OCI-M2 (cell line): ENCODE measurements around the gene SC5D.

Source experiments
- DNase-seq: peaks from one replicate; lab custom pipeline; 2025; ENCODE audit not compliant: unreplicated experiment; lab: John Stamatoyannopoulos, UW

The SC5D gene

DNA sequence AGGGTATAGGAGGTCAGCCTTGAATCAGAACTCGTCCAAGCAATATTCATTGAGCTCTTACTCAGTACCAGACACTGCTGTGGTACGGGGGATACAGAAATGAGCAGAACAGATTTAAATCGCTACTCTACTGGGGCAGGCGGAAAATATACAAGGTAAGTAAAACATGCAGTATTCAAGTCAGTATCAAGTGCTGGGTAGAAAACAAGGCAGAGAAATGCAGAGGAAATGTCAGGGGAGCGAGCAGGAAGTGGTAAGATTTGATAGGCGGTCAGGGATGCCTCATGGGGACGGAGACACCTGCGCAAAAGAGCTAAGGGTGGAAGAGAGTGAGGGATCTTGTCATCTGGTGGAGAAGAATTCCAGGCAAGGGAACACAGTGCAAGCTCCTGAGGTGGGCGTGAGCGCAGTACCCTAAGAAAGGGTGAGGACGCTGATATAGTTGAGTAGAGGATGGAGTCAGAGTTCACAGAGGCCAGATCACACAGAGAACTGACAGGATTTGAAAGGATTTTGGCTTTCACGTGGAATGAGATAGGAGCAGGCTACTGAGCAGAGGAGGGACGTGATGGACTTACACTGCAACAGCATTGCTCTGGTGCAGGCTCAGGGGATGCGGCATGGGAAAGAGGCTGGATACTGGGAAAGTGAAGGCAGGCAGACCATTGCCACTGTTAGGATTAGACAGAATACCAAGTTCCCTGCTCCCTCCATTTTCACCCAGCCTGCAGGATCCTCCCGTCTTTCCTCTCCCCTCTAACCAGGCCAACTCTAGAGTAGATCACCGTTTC lies 35.8 kb downstream of the SC5D start:
- DNase-seq: no peak

DNA sequence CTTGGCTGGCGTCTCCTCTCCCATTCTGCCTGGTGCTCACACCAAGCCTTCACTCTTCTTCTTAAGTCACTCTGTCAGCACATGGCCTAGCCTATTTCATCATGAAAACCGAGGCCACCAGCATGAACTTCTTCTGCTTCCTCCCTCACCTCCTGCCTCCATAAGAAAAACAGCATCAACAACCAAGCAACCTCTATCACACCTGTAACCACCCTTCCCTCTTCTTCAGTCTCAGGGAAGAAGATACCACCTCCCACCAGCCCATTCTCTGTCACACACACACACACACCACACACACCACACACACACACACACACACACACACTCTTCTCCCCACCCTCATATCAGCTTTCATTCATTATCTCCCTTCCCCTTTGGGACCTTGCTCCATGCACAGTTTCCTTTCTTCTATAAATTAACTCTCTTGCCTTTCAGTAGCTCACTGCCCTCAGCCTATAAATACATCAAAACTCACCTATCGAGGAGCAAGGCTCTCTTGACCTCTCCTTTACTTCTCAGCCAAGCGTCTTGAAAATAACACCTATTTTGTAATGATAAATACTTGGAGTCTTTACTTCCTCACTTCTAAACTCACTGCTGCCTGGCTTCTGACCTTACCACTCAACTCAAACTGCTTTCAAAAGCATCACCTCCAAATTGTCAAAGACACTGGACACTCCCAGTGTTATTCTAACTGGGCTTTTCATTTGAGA lies 36.6 kb downstream of the SC5D start:
- DNase-seq: no peak

DNA sequence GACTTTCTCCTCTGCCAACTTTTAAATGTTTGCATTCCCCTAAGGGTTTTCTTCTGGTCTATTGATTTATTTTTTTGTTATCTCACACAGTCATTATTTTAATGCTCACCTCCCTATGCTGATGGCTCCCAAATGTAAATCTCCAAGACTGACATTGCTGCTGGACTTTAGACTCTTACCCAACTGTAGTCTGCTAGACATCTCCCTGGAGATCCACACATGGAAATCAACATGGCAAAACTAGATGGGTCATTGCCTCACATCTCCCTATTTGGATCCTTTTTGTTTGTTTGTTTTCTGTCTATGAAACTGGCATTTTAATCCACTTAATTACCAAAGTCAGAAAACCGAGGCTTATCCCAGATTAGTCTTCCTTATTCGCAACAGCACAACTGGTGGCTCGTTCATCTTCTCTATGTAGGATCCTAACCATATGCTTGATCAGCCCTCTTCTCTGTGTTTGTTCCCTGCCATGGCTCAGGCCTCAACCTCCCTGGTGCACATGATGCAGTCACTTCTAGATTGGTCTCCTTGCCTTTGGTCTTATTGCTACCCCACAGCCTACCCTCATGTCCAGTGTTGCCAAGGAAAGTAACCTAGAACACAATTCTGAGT lies 37.3 kb downstream of the SC5D start:
- no peak for DNase-seq

DNA sequence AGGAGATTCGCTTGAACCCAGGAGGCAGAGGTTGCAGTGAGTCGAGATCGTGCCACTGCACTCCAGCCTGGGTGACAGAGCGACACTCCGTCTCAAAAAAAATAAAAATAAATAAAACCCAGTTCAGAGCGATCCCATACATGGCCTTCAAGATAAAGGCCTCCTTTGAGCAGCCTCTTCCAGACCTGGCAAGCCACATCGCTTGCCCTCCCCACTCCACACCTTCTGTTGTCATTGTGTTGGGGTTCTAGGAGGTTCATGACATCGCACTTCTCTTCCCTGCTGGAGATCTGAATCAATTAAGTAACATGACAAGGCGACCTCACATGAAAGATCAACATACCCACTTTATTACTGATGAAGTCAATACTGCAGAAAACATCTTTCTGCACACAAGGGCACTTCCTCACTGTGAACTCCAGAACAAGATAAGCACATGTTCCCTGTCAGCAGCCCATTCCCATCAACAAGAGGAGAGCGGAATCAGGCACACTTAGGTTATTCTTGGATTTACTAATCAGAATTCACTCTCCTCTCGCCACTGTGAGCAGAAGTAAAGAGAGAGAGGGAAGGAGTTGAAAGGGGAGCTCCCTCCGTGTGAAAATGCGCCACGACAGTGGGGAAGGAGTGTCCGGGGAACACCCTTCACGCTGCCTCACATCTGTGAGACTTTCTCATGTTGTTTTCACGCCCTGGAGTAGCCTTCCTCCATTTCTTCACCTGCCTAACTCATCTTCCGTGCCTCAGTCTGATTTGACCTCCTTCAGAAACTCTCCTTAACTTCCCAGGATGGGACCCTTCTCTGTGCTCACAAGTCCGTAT lies 38.3 kb downstream of the SC5D start:
- no peak for DNase-seq

DNA sequence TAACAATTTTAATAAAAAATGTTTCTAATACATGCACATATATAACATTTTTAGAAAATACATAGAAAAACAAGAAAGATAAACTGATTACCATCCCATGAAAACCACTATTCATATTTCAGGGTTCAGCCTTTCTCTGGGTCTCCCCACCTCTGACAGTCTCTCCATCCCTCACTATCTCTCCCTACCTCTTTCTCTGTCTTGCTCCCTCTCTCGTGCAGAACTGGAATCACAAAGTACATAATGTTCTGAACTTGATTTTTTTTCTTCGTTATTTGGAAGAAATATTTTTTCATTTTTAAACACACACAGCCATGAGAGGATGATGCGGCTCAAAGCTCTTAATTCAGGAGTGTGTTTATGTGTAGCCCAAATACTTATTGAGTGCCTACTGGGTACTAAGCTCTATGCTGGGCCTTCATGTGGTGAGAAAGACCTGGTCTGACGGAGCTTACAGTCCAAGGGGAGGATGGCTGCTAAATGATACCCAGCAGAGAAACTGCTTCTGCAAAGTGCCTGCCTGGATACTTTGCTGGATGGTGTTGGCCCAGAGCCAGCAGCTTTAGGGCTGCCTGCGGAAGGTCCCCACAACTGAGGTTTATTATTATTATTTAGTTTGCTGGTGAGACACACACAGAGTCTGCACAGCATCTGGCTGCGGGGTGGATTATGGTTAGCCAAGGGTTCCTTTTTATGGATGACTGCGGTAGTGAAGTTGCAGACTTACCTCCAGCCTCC lies 42.6 kb downstream of the SC5D start:
- no peak for DNase-seq

DNA sequence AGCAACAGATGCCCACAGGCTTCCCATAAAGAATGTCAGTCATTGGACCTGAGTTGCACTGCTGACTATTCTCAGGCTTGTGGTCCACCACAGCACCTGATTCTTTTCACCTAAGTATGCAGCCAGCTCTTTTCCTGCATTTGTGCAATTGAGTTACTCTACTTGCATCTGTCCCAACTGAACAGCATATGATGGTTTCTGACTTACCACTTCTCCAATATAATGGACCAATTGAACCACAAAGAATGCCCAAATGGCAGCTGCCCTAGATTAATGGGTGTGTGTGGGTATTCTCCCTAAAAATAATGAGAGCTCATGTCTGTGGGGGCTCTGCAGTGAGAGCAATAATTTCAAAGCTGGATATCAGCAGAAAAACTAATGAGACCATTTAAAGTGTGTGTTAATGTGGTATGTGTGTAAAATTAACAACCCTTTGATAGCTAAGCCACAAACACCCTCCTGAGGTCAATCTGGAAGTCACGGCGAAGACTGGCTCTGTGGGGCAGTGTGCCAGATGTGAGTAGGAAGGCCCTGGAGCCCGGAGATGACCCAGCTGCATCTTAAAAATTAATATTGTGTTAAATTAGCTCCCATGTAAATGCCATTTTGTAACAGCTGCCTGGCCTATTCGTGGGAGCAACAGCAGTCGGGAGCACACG lies 43.8 kb downstream of the SC5D start:
- DNase-seq: no peak

DNA sequence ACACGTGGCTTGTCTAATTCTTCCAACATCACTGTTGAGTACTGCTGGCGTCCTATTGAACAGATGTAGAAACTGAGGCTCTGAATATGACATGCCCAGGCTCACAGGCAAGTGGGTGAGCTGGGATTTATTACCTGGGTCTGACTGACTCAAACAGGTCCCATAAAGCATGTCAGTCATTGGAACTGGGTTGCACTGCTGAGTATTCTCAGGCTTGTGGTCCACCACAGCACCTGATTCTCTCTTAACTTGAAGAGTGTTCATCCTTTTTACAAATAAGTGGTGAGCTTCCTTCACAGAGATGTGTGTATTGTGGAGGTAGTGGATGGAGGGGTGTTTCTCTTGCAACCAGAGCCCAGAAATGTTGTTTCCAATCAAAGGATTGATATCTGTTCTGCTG lies 44.5 kb downstream of the SC5D start:
- no peak for DNase-seq

DNA sequence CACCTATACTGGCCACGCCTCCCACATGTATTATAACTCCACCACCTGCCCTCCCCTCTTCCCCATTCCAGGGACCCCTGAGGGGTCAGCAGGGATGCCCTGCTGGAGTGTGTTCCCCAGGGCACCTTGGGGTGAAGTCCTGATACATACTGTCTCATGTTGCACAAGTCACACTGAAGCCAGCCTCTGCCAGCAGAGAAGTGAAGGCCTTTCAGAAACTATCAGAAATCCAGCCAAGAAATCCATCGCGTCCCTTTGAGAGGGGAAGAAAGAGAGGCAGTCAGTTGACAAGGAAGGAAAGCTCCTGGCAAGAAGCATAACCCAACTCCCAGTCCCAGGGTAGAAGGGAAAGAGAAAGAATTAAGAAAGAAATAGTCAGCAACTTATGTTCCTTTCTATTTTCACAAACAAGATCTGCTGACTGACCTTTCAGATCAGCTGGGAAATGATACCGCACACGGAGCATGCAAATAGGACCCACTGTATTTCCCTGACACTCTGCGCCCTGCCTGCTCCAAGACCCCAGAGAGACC lies 45.2 kb downstream of the SC5D start:
- no peak for DNase-seq

DNA sequence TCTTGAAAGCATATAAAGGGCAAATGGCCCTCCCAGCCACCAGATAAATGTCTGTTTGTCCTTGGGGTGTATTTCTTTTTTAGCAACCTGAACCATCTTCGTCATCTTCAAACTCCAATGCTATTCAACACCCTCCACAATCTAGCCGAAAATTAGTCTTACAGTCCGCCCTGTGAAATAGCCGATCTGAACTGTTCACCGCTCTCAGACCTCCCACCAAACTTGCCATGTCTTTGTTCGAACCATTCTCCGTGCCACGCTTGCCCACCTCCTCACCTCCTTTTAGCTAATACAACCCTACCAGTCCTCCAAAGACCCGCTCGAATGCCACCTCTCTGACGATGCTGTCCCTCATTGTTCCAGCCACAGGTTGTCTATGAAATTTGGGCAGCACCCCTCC lies 46.0 kb downstream of the SC5D start:
- no peak for DNase-seq

DNA sequence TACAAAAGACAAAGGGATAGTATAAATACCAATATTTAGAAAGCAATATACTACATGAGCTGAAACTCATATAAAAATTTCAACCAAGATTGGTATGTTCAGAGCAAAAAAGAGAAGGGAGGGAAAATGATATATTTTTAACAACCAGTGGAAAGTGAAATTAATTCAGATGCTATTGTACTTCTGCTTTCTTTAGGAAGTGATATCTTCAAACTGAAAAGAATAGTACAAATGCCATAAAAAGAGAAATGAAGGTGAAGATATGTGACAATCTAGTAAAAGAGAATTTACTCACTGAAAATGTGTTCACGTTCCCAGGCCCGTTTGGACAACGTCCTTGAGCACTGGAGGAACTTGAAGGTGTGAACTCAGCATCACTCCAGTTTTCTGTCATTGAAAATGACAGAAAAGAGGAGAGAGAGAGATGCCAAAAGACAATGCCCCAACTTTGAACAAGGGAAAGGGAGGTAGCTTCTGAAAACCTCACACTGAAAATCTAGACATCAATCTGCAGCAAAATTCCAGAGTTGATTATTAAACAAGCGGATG lies 47.5 kb downstream of the SC5D start:
- no peak for DNase-seq

DNA sequence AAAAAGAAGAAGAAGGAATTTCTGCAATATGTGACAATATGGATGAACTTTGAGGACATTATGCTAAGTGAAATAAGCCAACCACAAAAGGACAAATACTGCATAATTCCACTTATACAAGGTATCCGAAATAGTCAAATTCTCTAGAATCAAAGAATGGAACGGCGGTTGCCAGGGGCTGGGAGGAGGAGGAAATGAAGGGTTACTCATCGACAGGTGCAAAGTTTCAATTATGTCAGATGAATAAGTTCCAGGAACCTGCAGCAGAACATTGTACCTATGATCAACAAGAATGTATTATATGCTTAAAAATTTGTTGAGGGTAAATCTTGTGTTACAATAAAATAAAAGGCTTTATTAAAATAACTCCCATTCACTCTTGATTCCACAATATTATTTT lies 49.0 kb downstream of the SC5D start:
- DNase-seq: no peak

DNA sequence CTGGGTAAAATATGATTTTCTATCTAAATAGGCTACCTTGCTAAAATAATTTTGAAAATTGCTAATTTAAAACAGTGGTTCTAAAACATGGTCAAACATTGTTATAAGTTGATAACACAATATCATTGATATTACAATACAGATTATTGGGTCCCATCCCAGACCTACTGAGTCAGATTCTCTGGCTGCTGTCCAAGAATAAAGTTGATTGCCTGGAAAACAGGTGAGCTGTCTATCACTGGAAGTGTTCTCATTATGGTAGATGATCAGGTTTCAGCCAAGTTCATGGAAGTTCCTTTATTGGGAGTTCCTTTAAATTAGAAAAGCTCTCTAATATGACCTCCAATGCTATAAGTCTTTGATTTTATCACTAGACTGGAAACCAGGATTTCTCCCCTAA lies 52.3 kb downstream of the SC5D start:
- DNase-seq: no peak

DNA sequence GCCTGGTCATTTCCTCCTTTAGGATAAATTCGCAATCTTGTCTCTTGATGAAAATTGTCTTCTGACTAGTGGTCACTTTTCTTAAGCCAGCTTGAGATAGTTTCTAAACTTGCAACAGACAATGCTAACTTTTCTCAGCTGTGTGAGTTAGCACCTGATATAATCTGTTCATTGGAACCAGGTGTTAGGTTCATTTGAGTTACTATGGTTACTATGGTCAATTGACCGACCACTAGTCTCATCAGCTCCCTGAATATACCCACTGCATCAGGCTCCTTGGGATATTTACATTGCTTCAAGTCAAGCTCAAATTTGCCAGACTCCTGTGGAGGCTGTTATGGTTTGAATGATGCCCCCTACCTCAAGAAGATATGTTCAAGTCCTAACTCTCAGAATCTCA lies 54.5 kb downstream of the SC5D start:
- no peak for DNase-seq

DNA sequence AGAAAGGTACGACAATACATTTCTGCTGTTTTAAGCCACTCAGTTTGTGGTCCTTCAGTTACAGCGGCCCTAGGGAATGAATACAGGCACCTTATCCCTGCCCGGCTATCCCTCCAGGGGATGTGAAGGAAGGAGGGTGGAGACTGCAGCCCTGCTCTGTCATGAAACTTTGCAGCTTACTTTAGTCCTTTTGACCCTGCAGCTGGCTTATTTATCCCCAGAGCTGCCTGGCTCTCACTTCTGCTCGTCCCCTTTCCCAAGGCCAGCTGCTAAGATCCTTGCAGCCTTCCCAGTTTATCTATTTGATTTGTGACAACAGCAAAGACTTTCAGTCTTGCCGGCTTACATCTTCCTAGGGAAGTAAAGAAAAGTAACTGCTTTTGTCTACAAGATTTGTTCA lies 55.2 kb downstream of the SC5D start:
- no peak for DNase-seq

DNA sequence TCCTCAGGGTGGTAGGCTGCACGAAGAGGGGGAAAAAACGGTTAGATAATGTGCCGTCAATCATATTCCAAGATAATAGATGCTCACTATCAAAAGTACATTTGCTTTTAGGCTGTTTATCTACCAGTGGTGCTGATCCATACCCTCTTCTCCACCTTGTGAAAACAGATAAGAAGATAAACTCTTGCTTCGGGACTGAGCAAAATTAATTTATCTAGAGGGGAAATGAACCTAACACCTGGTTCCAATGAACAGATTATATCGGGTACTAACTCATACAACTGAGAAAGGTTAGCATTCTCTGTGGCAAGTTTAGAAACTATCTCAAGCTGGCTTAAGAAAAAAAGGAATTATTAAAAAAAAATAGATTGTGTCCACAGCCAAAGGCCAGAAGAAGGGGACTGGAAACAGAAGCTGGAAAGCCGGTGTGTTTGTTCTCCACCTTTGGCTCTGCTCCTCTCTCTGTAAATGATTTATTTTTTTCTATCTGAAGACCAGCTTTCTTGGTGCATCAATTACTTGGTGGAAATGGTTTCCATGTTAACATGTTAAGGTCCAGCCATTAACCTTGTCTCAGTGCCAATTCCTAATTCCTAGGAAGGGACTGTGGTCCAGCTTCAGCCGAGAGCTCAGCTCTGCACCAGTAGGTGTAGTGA lies 55.8 kb downstream of the SC5D start:
- DNase-seq: no peak

DNA sequence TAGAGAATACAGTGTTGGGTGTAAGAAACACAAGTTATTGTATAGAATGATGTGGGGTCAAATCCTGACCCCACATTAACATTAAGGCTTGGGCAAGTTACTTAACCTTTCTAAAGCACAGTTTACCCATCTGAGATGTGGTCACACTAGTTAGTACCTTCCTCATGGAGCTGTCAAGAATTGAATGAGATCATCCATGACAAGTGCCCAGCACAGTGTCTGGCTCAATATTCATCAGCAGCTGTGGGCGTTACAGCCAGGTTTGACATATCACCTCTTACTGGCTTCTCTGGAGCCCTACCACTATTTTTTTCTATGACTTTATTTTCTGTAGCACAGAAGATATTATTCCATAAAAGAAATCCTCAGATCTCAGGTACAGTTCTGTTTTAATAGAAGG lies 57.2 kb downstream of the SC5D start:
- no peak for DNase-seq

DNA sequence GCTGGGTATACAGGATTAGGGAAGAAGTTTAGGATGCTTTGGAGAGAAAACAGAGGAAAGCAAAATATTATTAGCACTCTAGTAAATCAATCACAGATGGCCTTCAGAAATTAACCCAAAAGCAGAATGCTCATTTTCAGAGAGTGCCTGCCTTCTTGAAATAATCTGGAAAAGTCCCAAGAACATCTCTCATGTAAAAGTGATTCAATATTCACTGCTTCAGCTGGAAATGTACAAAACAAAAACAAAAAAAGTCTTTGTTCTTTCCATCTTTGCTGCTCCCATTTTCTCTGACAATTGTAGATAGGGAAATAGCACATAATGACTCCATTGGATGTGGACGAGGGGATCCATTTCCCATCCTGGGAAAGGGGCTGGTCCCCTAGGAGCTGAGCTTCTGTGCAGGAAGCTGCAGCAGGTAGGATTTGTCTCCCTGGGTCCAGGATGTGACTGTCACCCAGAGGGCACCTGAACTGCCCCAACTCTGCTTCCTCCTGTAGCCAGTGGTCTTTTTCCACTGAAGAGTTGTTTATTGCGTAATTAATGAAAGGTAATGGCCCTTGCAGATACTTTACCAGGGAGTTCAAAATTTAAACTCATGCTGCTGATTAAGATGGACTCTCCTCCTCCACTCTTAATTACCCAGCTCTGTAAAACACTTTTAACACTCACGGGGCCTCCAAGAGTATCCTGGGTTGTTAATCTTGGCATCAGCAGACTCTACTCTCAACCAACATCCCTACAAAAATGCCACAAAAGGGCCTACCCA lies 57.9 kb downstream of the SC5D start:
- no peak for DNase-seq

DNA sequence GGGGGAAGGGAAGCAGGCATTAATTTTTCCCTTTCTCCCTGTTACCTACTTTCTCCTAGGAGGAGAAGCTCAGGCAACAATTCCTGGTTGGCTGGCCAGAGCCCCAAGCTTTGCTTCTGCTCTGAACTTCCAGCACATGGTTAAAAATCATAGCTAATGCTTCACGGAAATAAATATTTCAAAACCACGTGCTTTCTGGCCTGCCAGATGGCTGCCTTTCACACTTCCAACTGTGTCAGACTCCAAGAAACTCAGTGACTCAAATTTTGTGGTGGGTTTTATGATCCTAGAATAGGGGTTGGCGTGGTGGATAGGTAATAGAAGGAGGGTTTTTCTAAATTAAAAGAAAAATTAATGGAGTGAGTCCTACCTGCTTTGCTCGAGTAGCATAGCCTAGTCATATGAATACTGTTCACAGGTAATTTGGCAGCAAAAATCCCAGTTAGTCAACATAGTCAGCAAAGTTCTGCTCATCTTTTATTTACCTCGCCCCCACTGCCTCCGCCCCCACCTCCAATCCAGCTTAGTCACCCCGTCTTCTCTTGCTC lies 58.6 kb downstream of the SC5D start:
- no peak for DNase-seq
